Middle frontal gyrus (tissue), 1 donor: ENCODE data around the gene ARSI.
A peak's percentile ranks its signal among the peaks of the same experiment; 100 is the strongest.

Experiments used
- DNase-seq: peaks from one replicate; pipeline ENCODE4 v3.0.0-alpha.2; 2015; ENCODE audit warnings: low spot score; ENCODE audit errors: extremely low spot score

ARSI gene

GRCh38 chr5:150302301-150303069 lies at the start of gene ARSI:
Gene ARSI (minus strand): TSS chr5:150302905. CDS start chr5:150302373, 532 bp downstream.
- no peak for DNase-seq

- peak; percentile 64 for DNase-seq
Measured at GRCh38 chr5:150350524-150351344, 48.0 kb upstream of the ARSI start.

GRCh38 chr5:150349681-150350275 lies 47.1 kb upstream of the ARSI start:
- no peak for DNase-seq

GRCh38 chr5:150347451-150347850 lies 44.7 kb upstream of the ARSI start:
- no peak for DNase-seq

DNA sequence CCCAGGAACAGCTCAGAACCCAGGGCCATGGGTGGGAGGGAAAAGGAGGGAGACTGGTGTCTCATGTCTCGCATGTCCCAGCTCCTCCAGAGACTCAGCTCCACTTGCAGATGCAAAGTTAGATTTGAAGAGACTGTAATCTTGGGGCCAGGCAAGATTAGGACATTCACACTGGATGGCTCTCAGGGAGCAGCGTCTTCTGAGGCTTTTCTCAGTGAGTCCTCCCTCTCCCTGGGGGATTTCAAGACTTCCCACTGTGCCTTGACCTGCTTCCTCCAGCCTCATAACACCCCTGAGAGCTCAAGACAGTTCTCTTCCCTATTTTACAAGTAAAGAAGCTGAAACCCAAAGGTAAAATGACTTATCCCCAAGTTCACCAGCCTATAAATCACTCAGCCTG lies 44.3 kb upstream of the ARSI start:
- no peak for DNase-seq

GRCh38 chr5:150346592-150346991 lies 43.9 kb upstream of the ARSI start:
- no peak for DNase-seq

- DNase-seq, result no peak
Measured at GRCh38 chr5:150345716-150346115, 43.0 kb upstream of the ARSI start.

DNA sequence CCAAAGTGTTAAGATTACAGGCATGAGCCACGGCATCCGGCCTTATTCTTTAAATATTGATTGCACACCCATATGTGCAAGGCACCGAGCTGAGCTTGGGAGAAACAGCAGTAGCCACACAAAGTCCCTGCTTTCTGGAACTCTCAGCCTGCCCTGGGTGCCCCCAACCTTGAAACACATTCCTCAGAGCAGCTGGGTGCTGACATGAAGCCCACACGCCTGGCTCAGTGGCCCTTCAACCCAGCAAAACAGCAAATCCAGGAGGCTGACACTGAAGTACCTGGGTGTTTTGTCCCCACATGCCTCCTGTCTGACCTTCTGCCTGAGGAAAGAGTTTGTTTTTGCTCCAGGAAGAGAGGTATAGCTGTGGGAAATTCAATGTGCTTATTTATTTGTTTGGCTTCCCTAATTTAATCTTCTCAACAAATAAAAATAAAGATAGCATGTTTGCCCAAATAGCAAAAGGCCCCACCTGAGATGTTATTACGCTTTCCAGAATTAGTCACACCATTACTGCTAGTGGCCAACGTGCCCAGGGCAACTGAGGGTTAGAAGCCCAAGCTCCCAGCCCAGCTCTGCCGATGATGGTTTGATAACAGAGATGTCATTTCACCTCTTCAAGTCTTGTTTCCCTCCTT lies 41.4 kb upstream of the ARSI start:
- no peak for DNase-seq

GRCh38 chr5:150342583-150342982 lies 39.9 kb upstream of the ARSI start:
- no peak for DNase-seq

DNA sequence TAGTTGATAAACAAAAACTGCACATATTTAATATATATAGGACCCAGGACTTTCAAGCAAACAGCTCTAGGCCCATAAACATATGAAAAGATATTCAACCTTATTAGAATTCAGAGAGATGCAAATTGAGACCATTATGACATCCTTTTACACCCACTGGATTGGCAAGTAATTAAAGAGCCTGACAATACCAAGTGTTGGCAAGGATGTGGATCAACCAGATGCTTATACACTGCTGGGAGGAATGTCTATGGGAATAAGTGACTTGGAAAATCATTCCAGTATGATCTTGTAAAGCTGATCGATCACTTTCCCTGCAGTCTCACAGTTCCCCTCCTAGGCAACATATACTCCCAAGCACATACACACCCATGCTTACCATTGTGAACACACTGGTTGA lies 39.3 kb upstream of the ARSI start:
- no peak for DNase-seq

- DNase-seq, result no peak
Measured at GRCh38 chr5:150341331-150341730, 38.6 kb upstream of the ARSI start.

GRCh38 chr5:150340614-150341255 lies 38.0 kb upstream of the ARSI start:
- no peak for DNase-seq

GRCh38 chr5:150339841-150340240 lies 37.1 kb upstream of the ARSI start:
- no peak for DNase-seq

GRCh38 chr5:150339165-150339564 lies 36.5 kb upstream of the ARSI start:
- DNase-seq, result peak; percentile 24

DNA sequence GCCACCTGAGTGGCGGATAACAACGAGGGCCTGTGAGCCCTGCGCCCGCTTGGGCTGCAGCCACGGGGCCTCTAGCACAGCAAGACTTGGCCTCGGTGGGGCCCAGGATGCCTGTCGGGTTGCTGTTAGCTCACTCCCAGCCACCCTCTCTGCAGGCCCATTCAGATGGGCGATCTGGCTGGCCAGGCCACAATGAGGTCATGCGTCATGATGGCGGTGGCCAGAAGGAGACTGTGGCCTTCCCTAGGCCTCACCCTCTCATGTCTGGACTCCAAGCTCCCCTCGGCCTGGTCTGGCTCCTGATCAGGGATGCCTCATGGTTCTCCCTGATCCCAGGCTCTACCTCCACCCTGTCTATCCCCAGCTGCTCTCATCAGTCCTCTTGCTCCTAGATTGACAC lies 35.8 kb upstream of the ARSI start:
- DNase-seq, result no peak

DNA sequence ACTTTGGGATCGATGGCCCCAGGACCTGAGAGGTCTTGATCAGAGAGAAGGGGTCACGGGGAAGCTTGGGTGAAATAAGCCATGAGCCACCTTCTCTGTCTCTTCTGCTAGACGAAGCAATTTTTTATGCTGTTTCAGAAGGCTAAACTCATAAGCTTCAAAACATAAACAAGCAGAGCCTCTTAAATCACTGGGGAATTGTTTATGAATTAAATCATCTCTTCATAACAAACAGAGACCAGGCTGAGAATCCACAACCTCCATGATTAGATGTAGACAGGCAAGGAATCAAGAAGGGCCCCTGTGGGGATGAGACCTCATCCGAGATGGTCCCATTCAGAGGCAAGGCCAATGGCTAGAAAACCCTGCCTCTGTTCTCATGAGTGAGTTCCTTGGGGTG lies 33.1 kb upstream of the ARSI start:
- DNase-seq, result no peak

DNA sequence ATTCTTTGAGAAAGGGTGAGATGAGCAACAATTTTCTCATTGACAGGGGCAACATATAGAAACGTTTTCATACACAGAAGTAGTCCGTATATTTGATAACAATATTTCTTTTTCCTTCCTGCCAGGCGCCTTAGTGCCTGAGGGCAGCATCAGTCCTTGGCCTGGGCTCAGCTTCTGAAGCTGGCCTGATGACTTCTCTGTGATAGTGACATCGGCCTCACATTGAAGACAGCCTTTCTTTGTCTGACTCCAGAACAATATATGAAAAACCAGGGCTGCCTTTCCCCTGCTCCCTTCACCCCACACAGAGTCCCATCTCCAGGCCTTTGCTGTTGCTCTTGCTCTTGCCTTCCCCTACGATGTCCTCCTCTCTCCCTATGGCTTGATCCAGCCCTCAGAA lies 30.7 kb upstream of the ARSI start:
- DNase-seq, result no peak

DNA sequence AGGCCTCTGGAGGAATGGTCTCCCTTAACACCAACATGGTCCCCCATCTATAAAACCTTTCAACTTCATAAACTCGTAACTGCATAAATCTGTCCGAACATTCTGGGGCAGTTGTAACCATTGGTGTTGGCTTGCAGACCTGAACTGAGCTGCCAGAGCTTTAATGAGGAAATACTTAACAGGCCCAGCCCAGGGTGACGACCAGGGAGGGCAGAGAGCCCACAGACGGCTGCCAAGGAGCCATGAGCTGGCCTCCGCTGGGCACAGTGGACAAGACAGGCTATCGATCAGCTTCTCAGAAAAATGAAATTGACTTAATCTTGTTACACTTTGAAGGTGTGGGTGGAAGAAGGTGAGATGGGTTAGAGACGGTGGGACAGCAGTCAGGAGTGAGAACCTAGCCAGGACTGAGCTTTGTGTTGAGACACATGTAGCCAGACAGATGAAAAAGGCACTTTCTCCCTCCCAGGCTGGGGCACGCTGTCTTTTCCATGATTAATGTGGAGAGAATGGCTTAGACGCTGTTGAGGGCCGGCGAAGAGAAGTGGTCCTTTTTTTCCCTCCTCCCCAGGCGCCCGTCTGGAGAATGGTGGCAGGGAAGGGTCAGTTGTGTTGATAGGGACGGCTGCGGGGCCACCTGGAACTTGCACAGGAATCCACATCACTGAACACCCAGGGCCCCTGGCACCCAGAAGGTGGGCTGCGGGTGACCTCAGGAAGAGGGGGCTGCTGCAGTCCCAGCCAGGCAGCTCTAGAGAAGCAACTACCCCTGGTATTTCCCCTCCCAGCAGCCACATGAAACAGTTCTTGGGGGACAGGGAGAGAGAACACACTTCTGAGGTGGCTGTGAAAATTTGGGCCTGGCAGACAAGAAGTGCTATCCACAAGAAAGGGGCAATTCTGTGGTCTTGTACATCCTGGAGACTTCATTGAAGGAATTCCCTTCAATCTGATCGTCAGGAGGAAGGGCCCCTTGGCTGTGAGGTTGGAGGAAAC lies 27.5 kb upstream of the ARSI start:
- no peak for DNase-seq

DNA sequence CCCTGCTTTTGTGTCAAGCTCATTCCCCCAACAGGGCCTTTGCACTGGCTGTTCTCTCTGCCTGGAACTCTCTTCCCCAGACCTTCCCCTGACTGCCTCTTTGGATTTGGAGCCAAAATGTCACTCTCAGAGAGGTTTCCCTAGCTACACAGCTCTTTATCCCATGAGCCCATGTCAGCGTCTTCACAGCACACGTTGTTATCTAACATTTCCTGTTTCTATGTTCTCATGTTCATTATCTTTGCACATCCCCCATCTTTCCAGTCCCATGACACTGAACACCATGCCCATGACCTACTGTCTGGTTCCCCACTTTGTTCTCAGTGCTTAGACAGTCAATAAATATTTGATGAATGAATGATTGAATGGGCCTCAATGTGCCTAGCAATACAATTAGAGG lies 26.3 kb upstream of the ARSI start:
- no peak for DNase-seq

DNA sequence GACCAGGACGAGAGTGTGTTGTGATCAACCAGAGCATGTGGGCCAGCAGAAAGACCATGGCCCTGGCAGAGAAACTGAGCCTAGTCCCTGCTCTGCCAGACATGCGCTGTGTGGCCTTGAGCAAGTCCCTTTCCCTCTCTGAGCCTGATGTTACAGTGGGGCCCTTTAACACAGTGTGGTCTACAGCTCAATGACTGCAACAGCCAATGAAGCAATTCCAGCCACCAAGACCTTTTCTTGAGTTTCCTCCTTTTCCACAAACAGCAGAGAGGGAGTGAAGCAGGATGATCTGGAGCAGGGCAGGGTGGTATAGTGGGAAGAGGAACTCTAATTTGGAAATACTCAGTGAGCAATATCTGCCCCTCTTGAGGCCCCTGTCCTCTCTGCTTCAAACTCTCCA lies 25.8 kb upstream of the ARSI start:
- no peak for DNase-seq
